HUES48 (cell line): ENCODE measurements around the gene FASTK.

ENCODE experiments used
- H3K27ac ChIP-seq: one replicate; pipeline ENCODE4 v1.7.0; 2013; ENCODE audit warnings: low read depth, low read length, inconsistent platforms
- H3K27me3 ChIP-seq: 2 replicates; pipeline ENCODE4 v1.6.1; 2013; ENCODE audit warnings: mild to moderate bottlenecking, low read length; ENCODE audit not compliant: control insufficient read depth, insufficient read depth
- H3K36me3 ChIP-seq: 2 replicates; pipeline ENCODE4 v1.6.1; 2013; ENCODE audit warnings: low read length; ENCODE audit not compliant: control insufficient read depth, insufficient read depth
- H3K4me1 ChIP-seq: 2 replicates; pipeline ENCODE4 v1.6.1; 2013; ENCODE audit warnings: mild to moderate bottlenecking, low read length; ENCODE audit not compliant: control insufficient read depth, insufficient read depth
- H3K4me3 ChIP-seq: 2 replicates; pipeline ENCODE4 v1.5.1; 2013; ENCODE audit warnings: mild to moderate bottlenecking, low read depth, low read length
- H3K9ac ChIP-seq: 2 replicates; pipeline ENCODE4 v1.6.1; 2013; ENCODE audit warnings: mild to moderate bottlenecking, low read depth, low read length, moderate library complexity
- H3K9me3 ChIP-seq: 2 replicates; pipeline ENCODE4 v1.6.1; 2013; ENCODE audit warnings: low read length; ENCODE audit not compliant: control insufficient read depth, insufficient read depth

FASTK gene

GRCh38 chr7:151107882-151108281, 27.3 kb upstream of the FASTK start:
- Histone ChIP-seq H3K27ac (no peak overlapping the region), H3K9me3 (no peaks in the 10 kb centered on the region), H3K36me3 (no peaks in the 10 kb centered on the region), H3K4me1 (peaks cover 20% of the 10 kb centered on the region), H3K9ac (no peak overlapping the region), H3K27me3 (no peaks in the 10 kb centered on the region), H3K4me3 (no peak overlapping the region)

- Histone ChIP-seq H3K36me3 (no peaks in the 10 kb centered on the region), H3K27me3 (no peaks in the 10 kb centered on the region), H3K4me3 (peak overlapping the region; percentile 32), H3K27ac (peak overlapping the region; percentile 72), H3K9ac (0 out of 2 replicates have a peak overlapping the region, but pooled peaks have one; percentile 24), H3K4me1 (peaks cover 20% of the 10 kb centered on the region), H3K9me3 (no peaks in the 10 kb centered on the region)
These were observed 24.0 kb upstream of the FASTK start for GRCh38 chr7:151104411-151105235.

GRCh38 chr7:151103973-151104372, 23.4 kb upstream of the FASTK start:
- Histone ChIP-seq H3K27ac (peak overlapping the region; percentile 72), H3K9ac (0 out of 2 replicates have a peak overlapping the region, but pooled peaks have one; percentile 24), H3K9me3 (no peaks in the 10 kb centered on the region), H3K4me1 (peaks cover 20% of the 10 kb centered on the region), H3K27me3 (no peaks in the 10 kb centered on the region), H3K36me3 (no peaks in the 10 kb centered on the region), H3K4me3 (peak overlapping the region; percentile 32; the same call in 1 of the 2 replicates)

DNA sequence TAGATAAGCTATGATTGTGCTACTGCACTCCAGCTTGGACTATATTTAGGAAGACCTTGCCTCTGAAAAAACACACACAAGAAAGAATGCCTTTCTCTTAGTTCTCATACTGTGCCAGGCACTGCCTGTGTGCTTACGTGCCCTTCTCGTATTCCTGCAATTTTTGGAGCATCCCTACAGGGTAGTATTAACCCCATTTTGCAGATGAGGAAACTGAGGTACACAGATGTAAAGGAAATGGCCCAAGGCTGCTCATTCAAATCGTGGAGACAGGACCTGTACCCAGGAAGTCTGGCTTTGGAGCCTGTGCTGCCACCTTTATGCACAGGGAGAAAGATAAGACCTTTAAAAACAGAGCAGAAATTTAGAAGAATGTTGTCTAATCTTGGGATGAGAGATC, 22.4 kb upstream of the FASTK start:
- peaks cover 20% of the 10 kb centered on the region for H3K4me1 ChIP-seq
- H3K36me3 ChIP-seq = no peaks in the 10 kb centered on the region
- H3K27me3 ChIP-seq = no peaks in the 10 kb centered on the region
- no peak overlapping the region for H3K27ac ChIP-seq
- H3K9me3 ChIP-seq = no peaks in the 10 kb centered on the region
- no peak overlapping the region for H3K9ac ChIP-seq
- no peak overlapping the region for H3K4me3 ChIP-seq

- Histone ChIP-seq H3K4me3 (no peak overlapping the region), H3K27ac (no peak overlapping the region), H3K9ac (no peak overlapping the region), H3K36me3 (no peaks in the 10 kb centered on the region), H3K27me3 (no peaks in the 10 kb centered on the region), H3K9me3 (no peaks in the 10 kb centered on the region), H3K4me1 (peaks cover 20% of the 10 kb centered on the region)
These were observed 21.2 kb upstream of the FASTK start for GRCh38 chr7:151101621-151102396.

- Histone ChIP-seq H3K4me1 (peaks cover 20% of the 10 kb centered on the region), H3K27me3 (no peaks in the 10 kb centered on the region), H3K36me3 (0 out of 2 replicates have a peak, but pooled peaks cover 3% of the 10 kb centered on the region), H3K9ac (no peak overlapping the region), H3K4me3 (no peak overlapping the region), H3K27ac (no peak overlapping the region), H3K9me3 (no peaks in the 10 kb centered on the region)
These were observed 20.3 kb upstream of the FASTK start for GRCh38 chr7:151100921-151101320.

DNA sequence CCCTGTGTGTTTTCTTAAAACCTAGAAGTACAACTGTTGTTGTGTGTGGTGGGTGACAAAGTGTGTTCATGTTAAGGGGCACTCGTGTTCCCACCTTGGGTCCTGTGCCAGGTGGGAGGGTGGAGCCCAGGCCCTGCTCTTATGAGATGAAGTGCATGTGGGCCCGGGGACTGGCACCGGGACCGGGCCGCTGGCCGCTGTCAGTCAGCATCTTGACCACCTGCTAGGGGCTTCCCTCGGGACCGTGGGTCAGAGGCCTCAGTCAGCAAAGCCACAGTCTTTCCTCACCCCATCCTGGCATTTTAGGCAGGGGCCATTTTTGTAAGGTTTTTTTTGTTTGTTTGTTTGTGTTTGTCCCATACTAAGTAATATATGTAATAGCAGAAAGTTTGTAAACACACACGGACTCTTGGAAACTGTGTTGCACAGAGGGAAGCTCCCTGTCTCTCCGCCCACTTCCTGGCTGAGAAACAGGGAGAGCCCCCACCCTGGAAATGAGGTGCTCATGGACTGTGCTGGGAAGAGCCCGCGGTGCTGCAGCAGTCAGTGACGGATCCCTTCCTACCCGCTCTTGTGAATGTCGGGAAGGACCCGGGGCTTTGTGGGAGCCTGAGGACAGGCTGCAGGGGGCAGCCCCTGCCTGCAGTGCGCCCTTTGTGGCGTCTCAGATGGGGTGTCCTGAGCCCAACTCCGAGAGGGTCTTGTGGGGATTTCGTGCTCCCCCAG, 19.0 kb upstream of the FASTK start:
- Histone ChIP-seq H3K9me3 (no peaks in the 10 kb centered on the region), H3K27me3 (no peaks in the 10 kb centered on the region), H3K9ac (no peak overlapping the region), H3K36me3 (0 out of 2 replicates have a peak, but pooled peaks cover 3% of the 10 kb centered on the region), H3K4me1 (peaks cover 15% of the 10 kb centered on the region), H3K27ac (no peak overlapping the region), H3K4me3 (no peak overlapping the region)

DNA sequence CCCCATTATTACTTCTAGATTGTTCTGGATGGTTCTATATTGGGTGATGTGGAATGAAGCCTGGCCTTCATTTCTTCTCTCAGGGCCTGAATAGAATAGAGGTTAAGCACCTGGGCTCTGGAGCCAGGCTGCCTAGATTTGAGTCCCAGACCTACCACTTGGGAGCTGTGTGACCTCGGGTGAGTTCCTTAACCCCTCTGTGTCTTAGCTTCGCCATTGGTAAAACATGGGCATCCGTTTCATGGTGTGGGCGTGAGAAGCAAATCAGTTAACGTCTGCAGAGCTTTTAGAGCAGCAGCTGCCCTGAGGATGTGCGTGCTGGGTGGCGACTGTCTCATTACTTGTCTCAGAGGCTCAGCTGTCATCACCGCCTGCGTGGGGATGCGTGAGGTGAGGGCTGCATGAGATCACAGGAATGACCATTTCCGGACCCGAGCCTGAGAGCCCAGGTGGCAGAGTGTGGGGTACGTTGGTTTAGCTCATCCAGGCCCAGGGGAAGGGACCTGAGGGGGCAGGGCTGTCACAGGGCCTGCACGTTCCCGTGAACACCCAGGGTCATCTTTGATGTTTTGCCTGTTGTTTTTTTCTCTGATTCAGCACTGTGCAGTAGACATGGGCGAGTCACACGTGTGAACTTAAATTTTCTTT, 15.3 kb upstream of the FASTK start:
- Histone ChIP-seq H3K4me3 (no peak overlapping the region), H3K9me3 (no peaks in the 10 kb centered on the region), H3K36me3 (0 out of 2 replicates have a peak, but pooled peaks cover 5% of the 10 kb centered on the region), H3K27me3 (no peaks in the 10 kb centered on the region), H3K4me1 (0 out of 2 replicates have a peak, but pooled peaks cover 2% of the 10 kb centered on the region), H3K9ac (no peak overlapping the region), H3K27ac (no peak overlapping the region)

DNA sequence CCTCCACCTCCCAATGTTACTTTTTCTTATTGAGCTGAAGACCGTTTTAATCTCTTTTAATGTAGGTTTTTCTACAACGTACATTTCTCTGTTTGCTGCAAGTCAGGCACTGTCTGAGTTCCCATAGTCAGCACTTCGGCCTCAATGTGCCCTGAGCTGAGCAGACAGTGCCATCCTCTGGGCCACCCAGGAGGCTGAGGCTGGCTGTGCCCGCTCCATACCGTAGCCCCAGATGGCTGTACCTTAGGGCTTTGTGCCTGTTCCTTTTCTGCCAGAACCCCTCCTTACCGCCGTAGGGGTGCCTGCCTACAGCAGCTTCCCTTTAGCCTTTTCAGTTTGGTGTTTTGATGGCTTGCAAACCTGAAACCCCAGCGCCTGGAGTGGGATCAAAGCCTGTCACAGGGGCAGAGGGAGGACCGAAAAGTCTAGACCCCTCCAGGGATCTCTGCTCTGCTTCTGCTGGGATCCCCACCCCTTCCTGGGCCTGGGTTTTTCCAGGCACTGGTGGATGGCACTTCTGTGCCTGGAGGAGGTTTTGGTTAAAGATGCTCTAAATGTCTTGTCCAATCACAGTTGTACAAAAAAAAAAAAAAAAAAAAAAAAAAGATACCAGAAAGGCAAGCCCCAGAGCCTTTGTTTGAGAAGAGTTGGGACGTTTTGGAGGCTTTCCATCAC, 14.7 kb upstream of the FASTK start:
- Histone ChIP-seq H3K4me3 (no peak overlapping the region), H3K4me1 (0 out of 2 replicates have a peak, but pooled peaks cover 2% of the 10 kb centered on the region), H3K27me3 (no peaks in the 10 kb centered on the region), H3K9ac (no peak overlapping the region), H3K36me3 (0 out of 2 replicates have a peak, but pooled peaks cover 5% of the 10 kb centered on the region), H3K27ac (no peak overlapping the region), H3K9me3 (no peaks in the 10 kb centered on the region)

DNA sequence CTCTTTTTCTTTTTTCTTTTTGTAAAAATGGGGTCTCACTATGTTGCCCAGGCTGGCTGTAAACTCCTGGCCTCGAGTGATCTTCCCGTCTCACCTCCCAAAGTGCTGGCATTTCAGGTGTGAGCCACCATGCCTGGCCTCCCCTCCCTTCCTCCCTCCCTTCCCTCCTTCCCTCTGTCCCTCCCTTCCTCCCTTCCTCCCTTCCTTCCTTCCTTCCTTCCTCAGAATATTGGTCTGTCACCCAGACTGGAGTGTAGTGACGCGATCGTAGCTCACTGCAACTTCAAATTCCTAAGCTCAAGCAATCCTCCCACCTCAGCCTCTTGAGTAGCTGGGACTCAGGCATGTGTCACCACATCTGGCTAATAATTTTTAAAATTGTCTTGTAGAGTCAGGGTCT, 14.1 kb upstream of the FASTK start:
- Histone ChIP-seq H3K4me3 (no peak overlapping the region), H3K4me1 (peaks cover 5% of the 10 kb centered on the region; the same call in 1 of the 2 replicates), H3K36me3 (0 out of 2 replicates have a peak, but pooled peaks cover 5% of the 10 kb centered on the region), H3K9ac (no peak overlapping the region), H3K9me3 (no peaks in the 10 kb centered on the region), H3K27me3 (peaks cover 2% of the 10 kb centered on the region; the same call in 1 of the 2 replicates), H3K27ac (no peak overlapping the region)
